COLO829 (cell line): ENCODE data around the gene PGBD5.

Source experiments
- DNase-seq: peaks from one replicate; pipeline ENCODE4 v3.0.0; 2012; ENCODE audit warnings: low spot score

Gene PGBD5

GRCh38 chr1:230300322-230301301 lies 125.5 kb downstream of the PGBD5 start:
- DNase-seq: no peak

GRCh38 chr1:230299191-230300006 lies 126.7 kb downstream of the PGBD5 start:
- DNase-seq: no peak

- no peak for DNase-seq
Measured at GRCh38 chr1:230295367-230295766, 130.8 kb downstream of the PGBD5 start.

- no peak for DNase-seq
Measured at GRCh38 chr1:230293390-230293700, 132.8 kb downstream of the PGBD5 start.

- DNase-seq: no peak
Measured at GRCh38 chr1:230292689-230293389, 133.3 kb downstream of the PGBD5 start.

GRCh38 chr1:230291731-230292620 lies 134.2 kb downstream of the PGBD5 start:
- DNase-seq: no peak

- DNase-seq: no peak
Measured at GRCh38 chr1:230289350-230289644, 136.8 kb downstream of the PGBD5 start.

- DNase-seq: no peak
Measured at GRCh38 chr1:230288641-230289349, 137.3 kb downstream of the PGBD5 start.

GRCh38 chr1:230287674-230288315 lies 138.3 kb downstream of the PGBD5 start:
- no peak for DNase-seq

- DNase-seq: no peak
Measured at GRCh38 chr1:230286890-230287269, 139.3 kb downstream of the PGBD5 start.

- no peak for DNase-seq
Measured at GRCh38 chr1:230286166-230286889, 139.8 kb downstream of the PGBD5 start.

- no peak for DNase-seq
Measured at GRCh38 chr1:230285351-230285750, 140.8 kb downstream of the PGBD5 start.

GRCh38 chr1:230284891-230285290 lies 141.2 kb downstream of the PGBD5 start:
- DNase-seq: no peak

- no peak for DNase-seq
Measured at GRCh38 chr1:230283678-230284077, 142.5 kb downstream of the PGBD5 start.

GRCh38 chr1:230282157-230282556 lies 144.0 kb downstream of the PGBD5 start:
- no peak for DNase-seq

GRCh38 chr1:230281556-230281955 lies 144.6 kb downstream of the PGBD5 start:
- DNase-seq: no peak

GRCh38 chr1:230280906-230281413 lies 145.2 kb downstream of the PGBD5 start:
- no peak for DNase-seq

GRCh38 chr1:230280054-230280795 lies 145.9 kb downstream of the PGBD5 start:
- no peak for DNase-seq

GRCh38 chr1:230279583-230279945 lies 146.6 kb downstream of the PGBD5 start:
- no peak for DNase-seq
